Measurements from ENCODE around the gene MS4A7.

MS4A7 gene

DNA sequence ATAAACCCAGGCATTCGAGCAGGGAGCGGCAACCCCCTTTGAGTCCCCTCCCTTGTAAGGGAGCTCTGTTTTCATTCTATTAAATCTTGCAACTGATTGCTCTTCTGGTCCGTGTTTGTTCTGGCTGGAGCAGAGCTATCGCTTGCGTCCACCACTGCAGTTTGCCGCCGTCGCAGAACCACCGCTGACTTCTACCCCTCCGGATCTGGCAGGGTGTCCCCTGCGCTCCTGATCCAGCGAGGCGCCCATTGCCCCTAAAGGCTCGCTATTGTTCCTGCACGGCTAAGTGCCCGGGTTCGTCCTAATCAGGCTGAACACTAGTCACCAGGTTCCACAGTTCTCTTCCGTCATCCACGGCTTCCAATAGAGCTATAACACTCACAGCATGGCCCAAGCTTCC, 10.4 kb upstream of the MS4A7 start:
- Histone ChIP-seq H3K27me3 (no peaks in the 10 kb centered on the region), H3K9me3 (no peaks in the 10 kb centered on the region), H3K36me3 (no peaks in the 10 kb centered on the region), H3K4me3 (ENCODE audit: low read depth, low read length) (no peak overlapping the region), H3K4me1 (no peaks in the 10 kb centered on the region)
- DNase-seq: no peak
- TF ChIP-seq, protein P1, sequence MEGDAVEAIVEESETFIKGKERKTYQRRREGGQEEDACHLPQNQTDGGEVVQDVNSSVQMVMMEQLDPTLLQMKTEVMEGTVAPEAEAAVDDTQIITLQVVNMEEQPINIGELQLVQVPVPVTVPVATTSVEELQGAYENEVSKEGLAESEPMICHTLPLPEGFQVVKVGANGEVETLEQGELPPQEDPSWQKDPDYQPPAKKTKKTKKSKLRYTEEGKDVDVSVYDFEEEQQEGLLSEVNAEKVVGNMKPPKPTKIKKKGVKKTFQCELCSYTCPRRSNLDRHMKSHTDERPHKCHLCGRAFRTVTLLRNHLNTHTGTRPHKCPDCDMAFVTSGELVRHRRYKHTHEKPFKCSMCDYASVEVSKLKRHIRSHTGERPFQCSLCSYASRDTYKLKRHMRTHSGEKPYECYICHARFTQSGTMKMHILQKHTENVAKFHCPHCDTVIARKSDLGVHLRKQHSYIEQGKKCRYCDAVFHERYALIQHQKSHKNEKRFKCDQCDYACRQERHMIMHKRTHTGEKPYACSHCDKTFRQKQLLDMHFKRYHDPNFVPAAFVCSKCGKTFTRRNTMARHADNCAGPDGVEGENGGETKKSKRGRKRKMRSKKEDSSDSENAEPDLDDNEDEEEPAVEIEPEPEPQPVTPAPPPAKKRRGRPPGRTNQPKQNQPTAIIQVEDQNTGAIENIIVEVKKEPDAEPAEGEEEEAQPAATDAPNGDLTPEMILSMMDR (IDR thresholded peaks at IDR 0.05; ENCODE audit: low read depth, low read length): no peak

DNA sequence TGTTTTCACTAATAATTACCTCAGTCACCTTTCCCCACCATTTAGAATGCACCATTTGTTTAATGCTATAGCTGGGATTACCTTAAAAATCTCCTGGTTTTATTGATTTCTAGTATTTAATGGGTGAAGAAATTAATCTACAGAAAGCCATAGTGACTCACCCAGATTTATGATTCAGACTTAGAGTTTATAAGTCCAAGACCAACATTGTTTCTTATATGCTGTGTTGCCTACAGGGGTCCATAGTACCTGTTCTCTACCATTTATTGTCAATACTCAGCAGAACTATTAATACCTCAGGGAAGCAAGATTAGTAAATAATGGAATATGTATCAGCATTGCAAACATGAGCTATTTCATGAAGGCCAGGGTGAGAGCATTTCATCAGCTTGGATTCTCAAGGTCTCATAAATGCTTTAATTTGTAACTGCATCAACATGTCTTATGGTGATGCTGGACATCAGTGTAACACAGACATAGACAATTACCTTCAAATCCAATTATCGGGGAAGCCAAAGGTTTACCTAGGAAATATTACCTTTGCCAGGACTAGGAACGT, 8.0 kb upstream of the MS4A7 start:
- H3K27me3 ChIP-seq: no peaks in the 10 kb centered on the region
- TF ChIP-seq, protein P1 (IDR thresholded peaks at IDR 0.05; ENCODE audit: low read depth, low read length): no peak
- no peak overlapping the region for H3K4me3 ChIP-seq (ENCODE audit: low read depth, low read length)
- H3K4me1 ChIP-seq: no peaks in the 10 kb centered on the region
- H3K9me3 ChIP-seq: no peaks in the 10 kb centered on the region
- H3K36me3 ChIP-seq: no peaks in the 10 kb centered on the region
- DNase-seq: no peak

DNA sequence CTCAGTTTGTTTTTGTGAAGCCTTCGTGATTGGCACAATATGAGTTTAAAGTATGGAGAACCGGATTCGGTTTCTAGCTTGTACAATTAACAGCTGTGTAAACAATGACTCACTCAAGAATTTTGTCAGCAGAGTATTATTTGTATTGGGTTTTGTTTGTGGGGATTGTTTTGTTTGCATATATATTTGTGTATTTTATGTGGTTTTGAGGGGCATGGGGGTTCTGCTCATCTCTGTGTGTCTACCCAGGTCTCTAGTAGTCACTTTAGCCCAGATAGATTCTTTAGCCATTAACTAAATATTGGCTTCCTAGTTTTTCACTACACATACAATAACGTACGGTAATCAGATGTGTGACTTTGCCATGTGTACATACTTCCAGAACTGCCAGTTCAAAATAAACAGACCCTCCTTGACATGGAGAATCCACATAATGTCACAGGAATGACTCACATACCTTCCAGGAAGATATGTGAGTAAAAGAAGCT, 7.5 kb upstream of the MS4A7 start:
- no peak for DNase-seq

DNA sequence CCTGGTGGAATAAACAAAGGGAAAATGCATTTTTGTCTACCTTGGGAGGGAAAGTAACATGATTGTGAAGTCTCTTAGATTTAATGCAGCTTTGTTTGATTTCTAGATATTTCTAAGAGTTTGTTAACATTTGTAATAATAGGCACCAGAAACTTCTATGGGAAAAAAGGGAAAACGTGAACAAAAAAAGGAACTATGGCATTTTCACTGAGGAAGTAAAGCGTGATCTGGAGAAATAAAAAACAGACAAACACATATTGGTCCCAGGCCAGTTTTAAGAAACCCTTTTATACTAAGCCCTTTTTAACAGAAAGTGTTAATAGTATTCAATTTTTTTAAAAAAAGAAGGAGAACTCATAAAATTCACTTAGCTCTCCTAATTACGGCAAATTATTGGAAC, 6.9 kb upstream of the MS4A7 start:
- Histone ChIP-seq H3K4me3 (ENCODE audit: low read depth, low read length) (no peak overlapping the region), H3K27me3 (no peaks in the 10 kb centered on the region), H3K4me1 (no peaks in the 10 kb centered on the region), H3K9me3 (no peaks in the 10 kb centered on the region), H3K36me3 (no peaks in the 10 kb centered on the region)
- TF ChIP-seq, protein P1 (IDR thresholded peaks at IDR 0.05; ENCODE audit: low read depth, low read length): no peak
- no peak for DNase-seq

More for the DNA sequence above, 7.5 kb upstream of the MS4A7 start:
- Histone ChIP-seq H3K4me3 (ENCODE audit: low read depth, low read length) (no peak overlapping the region), H3K9me3 (no peaks in the 10 kb centered on the region), H3K36me3 (no peaks in the 10 kb centered on the region), H3K27me3 (no peaks in the 10 kb centered on the region), H3K4me1 (no peaks in the 10 kb centered on the region)
- TF ChIP-seq, protein P1 (IDR thresholded peaks at IDR 0.05; ENCODE audit: low read depth, low read length): no peak

DNA sequence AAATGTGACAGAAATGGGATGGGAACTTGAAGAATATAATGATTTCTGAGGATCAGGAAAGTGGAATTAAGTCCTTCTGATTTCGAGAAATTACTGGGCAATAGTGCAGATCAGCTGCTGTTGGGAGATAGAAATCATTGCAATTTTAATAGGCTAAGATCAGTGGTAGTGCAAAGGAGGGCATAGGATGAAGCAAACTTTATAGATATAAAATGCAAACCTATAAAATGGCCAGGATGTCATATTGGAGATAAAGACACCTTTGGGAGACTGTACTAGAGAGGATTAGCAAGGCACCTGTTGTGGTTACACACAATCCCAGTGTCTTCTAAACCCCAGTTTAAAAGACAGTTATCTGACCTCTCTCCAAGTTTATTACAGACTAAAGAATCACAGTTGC, 6.5 kb upstream of the MS4A7 start:
- Histone ChIP-seq H3K4me3 (ENCODE audit: low read depth, low read length) (no peak overlapping the region), H3K36me3 (no peaks in the 10 kb centered on the region), H3K27me3 (no peaks in the 10 kb centered on the region), H3K9me3 (no peaks in the 10 kb centered on the region), H3K4me1 (no peaks in the 10 kb centered on the region)
- DNase-seq: no peak
- TF ChIP-seq, protein P1 (IDR thresholded peaks at IDR 0.05; ENCODE audit: low read depth, low read length): no peak

DNA sequence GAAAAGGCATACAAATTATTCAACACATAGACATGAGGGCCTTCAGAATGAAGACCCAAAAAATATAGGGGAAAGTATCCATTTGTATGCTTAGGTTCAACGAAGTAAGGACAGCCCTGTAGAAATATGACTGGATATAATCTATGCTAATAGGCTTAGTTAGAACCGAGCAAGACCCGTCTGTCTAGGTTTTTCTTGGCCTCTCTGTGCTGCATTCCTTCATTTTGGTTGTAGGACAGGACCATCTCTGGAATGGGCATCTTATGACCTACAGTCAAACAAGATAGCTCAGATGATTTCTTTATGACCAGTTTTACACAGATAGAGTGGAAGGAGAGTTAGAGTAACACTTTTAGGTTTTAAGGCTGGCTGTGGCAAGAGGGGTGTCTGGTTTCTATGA, 5.6 kb upstream of the MS4A7 start:
- Histone ChIP-seq H3K4me1 (no peaks in the 10 kb centered on the region), H3K27me3 (no peaks in the 10 kb centered on the region), H3K4me3 (ENCODE audit: low read depth, low read length) (no peak overlapping the region), H3K9me3 (no peaks in the 10 kb centered on the region), H3K36me3 (no peaks in the 10 kb centered on the region)
- DNase-seq: no peak
- TF ChIP-seq, protein P1 (IDR thresholded peaks at IDR 0.05; ENCODE audit: low read depth, low read length): no peak

All from BE2C (cell line).